ENCODE results near the gene ACIN1. TPM values are rescaled to one million over a fixed set of nuclear protein-coding genes. Genes with fewer than 3 reads are reported as not detected.

ACIN1 gene
- total and polyA plus RNA-seq, 2 of the 13 experiments (the other 11 are each of a cell fraction or from before 2014, with no cell fraction given), result 165 to 183 TPM

GRCh38 chr14:23009939-23010726 lies 84.8 kb downstream of the ACIN1 start, which contains the start of gene C14orf93 (continued):
- no peak for TF ChIP-seq ZNF382 (CRISPR knock-in tag; IDR thresholded peaks at IDR 0.05; ENCODE audit: borderline replicate concordance)
- no peak for TF ChIP-seq ZFP36 (IDR thresholded peaks at IDR 0.05; ENCODE audit: borderline replicate concordance, low read depth, low read length, partially characterized antibody)
- no peak for TF ChIP-seq ZNF572 (CRISPR knock-in tag; IDR thresholded peaks at IDR 0.05)
- TF ChIP-seq, protein P1, sequence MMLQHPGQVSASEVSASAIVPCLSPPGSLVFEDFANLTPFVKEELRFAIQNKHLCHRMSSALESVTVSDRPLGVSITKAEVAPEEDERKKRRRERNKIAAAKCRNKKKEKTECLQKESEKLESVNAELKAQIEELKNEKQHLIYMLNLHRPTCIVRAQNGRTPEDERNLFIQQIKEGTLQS (CRISPR knock-in tag; IDR thresholded peaks at IDR 0.05), result no peak
- TF ChIP-seq ZNF841 (CRISPR knock-in tag; IDR thresholded peaks at IDR 0.05; ENCODE audit: borderline replicate concordance), result no peak
- TF ChIP-seq, protein P2, sequence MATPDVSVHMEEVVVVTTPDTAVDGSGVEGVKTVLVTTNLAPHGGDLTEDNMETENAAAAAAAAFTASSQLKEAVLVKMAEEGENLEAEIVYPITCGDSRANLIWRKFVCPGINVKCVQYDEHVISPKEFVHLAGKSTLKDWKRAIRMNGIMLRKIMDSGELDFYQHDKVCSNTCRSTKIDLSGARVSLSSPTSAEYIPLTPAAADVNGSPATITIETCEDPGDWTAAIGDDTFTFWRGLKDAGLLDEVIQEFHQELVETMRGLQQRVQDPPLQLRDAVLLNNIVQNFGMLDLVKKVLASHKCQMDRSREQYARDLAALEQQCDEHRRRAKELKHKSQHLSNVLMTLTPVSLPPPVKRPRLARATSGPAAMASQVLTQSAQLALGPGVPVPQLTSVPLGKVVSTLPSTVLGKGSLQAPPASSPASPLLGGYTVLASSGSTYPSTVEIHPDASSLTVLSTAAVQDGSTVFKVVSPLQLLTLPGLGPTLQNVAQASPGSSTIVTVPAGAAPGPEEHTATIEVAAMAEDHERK (CRISPR knock-in tag; IDR thresholded peaks at IDR 0.05; ENCODE audit: low read depth), result no peak
- TF ChIP-seq ZNF557 (CRISPR knock-in tag; IDR thresholded peaks at IDR 0.05), result 0 out of 2 replicates have a peak, but pooled peaks have one; percentile 40
- TF ChIP-seq ZNF766 (CRISPR knock-in tag; IDR thresholded peaks at IDR 0.05; ENCODE audit: borderline replicate concordance), result peak; percentile 82; the same call in 1 of the 2 replicates
- no peak; the same call in 1 of the 2 replicates for TF ChIP-seq ZNF354B (CRISPR knock-in tag; IDR thresholded peaks at IDR 0.05)
- no peak for TF ChIP-seq EZH2 (conservative IDR thresholded peaks at IDR 0.05; ENCODE audit: low read depth, low read length)
- TF ChIP-seq ZNF850 (CRISPR knock-in tag; conservative IDR thresholded peaks at IDR 0.05), result no peak
- peak; percentile 98 for TF ChIP-seq CHD4 (IDR thresholded peaks at IDR 0.05; ENCODE audit: borderline replicate concordance, low read length)
- no peak for TF ChIP-seq ZNF207 (IDR thresholded peaks at IDR 0.05; ENCODE audit: borderline replicate concordance)
- peak; percentile 66 for TF ChIP-seq HNRNPH1 (optimal IDR thresholded peaks at IDR 0.05; ENCODE audit: low read depth, low read length)
- TF ChIP-seq, protein P3, sequence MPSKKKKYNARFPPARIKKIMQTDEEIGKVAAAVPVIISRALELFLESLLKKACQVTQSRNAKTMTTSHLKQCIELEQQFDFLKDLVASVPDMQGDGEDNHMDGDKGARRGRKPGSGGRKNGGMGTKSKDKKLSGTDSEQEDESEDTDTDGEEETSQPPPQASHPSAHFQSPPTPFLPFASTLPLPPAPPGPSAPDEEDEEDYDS (CRISPR knock-in tag; IDR thresholded peaks at IDR 0.05), result peak; percentile 22; the same call in 1 of the 2 replicates
- no peak; the same call in 1 of the 2 replicates for TF ChIP-seq ZSCAN20 (CRISPR knock-in tag; IDR thresholded peaks at IDR 0.05; ENCODE audit: borderline replicate concordance)
- TF ChIP-seq CENPX (CRISPR knock-in tag; IDR thresholded peaks at IDR 0.05), result no peak
- TF ChIP-seq, protein P4, sequence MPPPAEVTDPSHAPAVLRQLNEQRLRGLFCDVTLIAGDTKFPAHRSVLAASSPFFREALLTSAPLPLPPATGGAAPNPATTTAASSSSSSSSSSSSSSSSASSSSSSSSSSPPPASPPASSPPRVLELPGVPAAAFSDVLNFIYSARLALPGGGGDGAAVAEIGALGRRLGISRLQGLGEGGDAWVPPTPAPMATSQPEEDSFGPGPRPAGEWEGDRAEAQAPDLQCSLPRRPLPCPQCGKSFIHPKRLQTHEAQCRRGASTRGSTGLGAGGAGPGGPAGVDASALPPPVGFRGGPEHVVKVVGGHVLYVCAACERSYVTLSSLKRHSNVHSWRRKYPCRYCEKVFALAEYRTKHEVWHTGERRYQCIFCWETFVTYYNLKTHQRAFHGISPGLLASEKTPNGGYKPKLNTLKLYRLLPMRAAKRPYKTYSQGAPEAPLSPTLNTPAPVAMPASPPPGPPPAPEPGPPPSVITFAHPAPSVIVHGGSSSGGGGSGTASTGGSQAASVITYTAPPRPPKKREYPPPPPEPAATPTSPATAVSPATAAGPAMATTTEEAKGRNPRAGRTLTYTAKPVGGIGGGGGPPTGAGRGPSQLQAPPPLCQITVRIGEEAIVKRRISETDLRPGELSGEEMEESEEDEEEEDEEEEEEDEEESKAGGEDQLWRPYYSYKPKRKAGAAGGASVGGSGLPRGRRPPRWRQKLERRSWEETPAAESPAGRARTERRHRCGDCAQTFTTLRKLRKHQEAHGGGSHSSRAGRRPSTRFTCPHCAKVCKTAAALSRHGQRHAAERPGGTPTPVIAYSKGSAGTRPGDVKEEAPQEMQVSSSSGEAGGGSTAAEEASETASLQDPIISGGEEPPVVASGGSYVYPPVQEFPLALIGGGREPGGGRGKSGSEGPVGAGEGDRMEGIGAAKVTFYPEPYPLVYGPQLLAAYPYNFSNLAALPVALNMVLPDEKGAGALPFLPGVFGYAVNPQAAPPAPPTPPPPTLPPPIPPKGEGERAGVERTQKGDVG (CRISPR knock-in tag; IDR thresholded peaks at IDR 0.05; ENCODE audit: borderline replicate concordance), result no peak
- TF ChIP-seq, protein P5, sequence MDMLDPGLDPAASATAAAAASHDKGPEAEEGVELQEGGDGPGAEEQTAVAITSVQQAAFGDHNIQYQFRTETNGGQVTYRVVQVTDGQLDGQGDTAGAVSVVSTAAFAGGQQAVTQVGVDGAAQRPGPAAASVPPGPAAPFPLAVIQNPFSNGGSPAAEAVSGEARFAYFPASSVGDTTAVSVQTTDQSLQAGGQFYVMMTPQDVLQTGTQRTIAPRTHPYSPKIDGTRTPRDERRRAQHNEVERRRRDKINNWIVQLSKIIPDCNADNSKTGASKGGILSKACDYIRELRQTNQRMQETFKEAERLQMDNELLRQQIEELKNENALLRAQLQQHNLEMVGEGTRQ (IDR thresholded peaks at IDR 0.05; ENCODE audit: low read depth, low read length), result peak; percentile 54
- TF ChIP-seq, protein P5 (CRISPR knock-in tag; IDR thresholded peaks at IDR 0.05; ENCODE audit: borderline replicate concordance), result peak; percentile 65; the same call in 1 of the 2 replicates
- 0 out of 2 replicates have a peak, but pooled peaks have one; percentile 13 for TF ChIP-seq DNMT3B (CRISPR knock-in tag; conservative IDR thresholded peaks at IDR 0.05)

All from HepG2 (cell line).